CD4-positive, alpha-beta memory T cell (primary cell): Measurements from ENCODE around the gene AKAP6. TPM values are rescaled to one million over a fixed set of nuclear protein-coding genes. Genes with fewer than 3 reads are reported as not detected.

Source experiments
- CTCF ChIA-PET: fragments of 350-600 bp; sonication (Branson Sonifier 250); formaldehyde crosslinking; loops from one replicate; lab custom pipeline; 2021; ENCODE audit warnings: inconsistent platforms; ENCODE audit not compliant: partially characterized antibody; lab: Charles Lee
- POLR2A ChIA-PET: fragments of 350-600 bp; sonication (Branson Sonifier 250); formaldehyde crosslinking; loops from one replicate; lab custom pipeline; 2021; ENCODE audit not compliant: partially characterized antibody; lab: Charles Lee
- DNase-seq, 5 donors: peaks; one replicate each; pipeline versions ENCODE4 v3.0.0 to v3.0.0-alpha.2; 2020 to 2022; ENCODE audit warnings: mixed read lengths in 1 of 5
- H3K27ac ChIP-seq: one replicate; pipeline ENCODE4 v1.7.0; 2013; ENCODE audit warnings: low read depth, low read length
- H3K27me3 ChIP-seq: 2 replicates; pipeline ENCODE4 v1.7.0; 2013; ENCODE audit warnings: mild to moderate bottlenecking, low read length, moderate library complexity; ENCODE audit not compliant: insufficient read depth
- H3K36me3 ChIP-seq: 2 replicates; pipeline ENCODE4 v1.7.0; 2013; ENCODE audit warnings: mild to moderate bottlenecking, low read length, moderate library complexity; ENCODE audit not compliant: insufficient read depth
- H3K4me1 ChIP-seq: 2 replicates; pipeline ENCODE4 v1.7.0; 2013; ENCODE audit warnings: mild to moderate bottlenecking, low read length, moderate library complexity; ENCODE audit not compliant: insufficient read depth
- H3K4me3 ChIP-seq, 2 donors: one replicate each; pipeline ENCODE4 v1.7.0; 2013; ENCODE audit warnings: low read length in 2 of 2, mild to moderate bottlenecking in 1 of 2
- H3K9me3 ChIP-seq, 2 donors: one replicate each; pipeline ENCODE4 v1.7.0; 2013; ENCODE audit warnings: low read length in 2 of 2, control low read depth in 1 of 2; ENCODE audit not compliant: control insufficient read depth in 1 of 2
- H3K27ac Mint-ChIP-seq, 7 donors: one replicate each; pipeline ENCODE4 v1.8.0; 2020 to 2021; ENCODE audit warnings: mixed read lengths in 7 of 7, mild to moderate bottlenecking in 6 of 7, inconsistent platforms in 3 of 7, moderate library complexity in 3 of 7
- H3K27me3 Mint-ChIP-seq, 2 donors: one replicate each; pipeline ENCODE4 v1.8.0; 2020 to 2021; ENCODE audit warnings: mixed read lengths in 2 of 2
- H3K36me3 Mint-ChIP-seq, 2 donors: one replicate each; pipeline ENCODE4 v1.8.0; 2020 to 2021; ENCODE audit warnings: mixed read lengths in 2 of 2, inconsistent platforms in 1 of 2, mild to moderate bottlenecking in 1 of 2
- H3K4me1 Mint-ChIP-seq, 4 donors: one replicate each; pipeline ENCODE4 v1.8.0; 2020 to 2021; ENCODE audit warnings: mixed read lengths in 4 of 4, mild to moderate bottlenecking in 1 of 4
- H3K4me3 Mint-ChIP-seq, 8 donors: one replicate each; pipeline ENCODE4 v1.8.0; 2020 to 2021; ENCODE audit warnings: mixed read lengths in 8 of 8, mild to moderate bottlenecking in 7 of 8, moderate library complexity in 6 of 8, inconsistent platforms in 3 of 8
- H3K9me3 Mint-ChIP-seq, 8 donors: one replicate each; pipeline ENCODE4 v1.8.0; 2020 to 2021; ENCODE audit warnings: mixed read lengths in 8 of 8, mild to moderate bottlenecking in 5 of 8, inconsistent platforms in 3 of 8, moderate library complexity in 1 of 8
- intact Hi-C: fragments of 100-400 bp; cut with micrococcal nuclease; formaldehyde crosslinking; loops from one replicate; pipeline ENCODE4 v1.15.1; 2023
- polyA plus RNA-seq, 2 donors: library from polyadenylated mRNA; unstranded; fragments of 300-500 nt; fragmentation: Illumina TruSeq; gene quantifications; one replicate each; pipeline ENCODE4 v1.2.3, GENCODE V29; 2021
- total RNA-seq, 2 experiments: library from RNA; stranded (reverse); gene quantifications; one replicate each; pipeline ENCODE4 v1.2.3, GENCODE V29; 2021

The AKAP6 gene
- total and polyA plus RNA-seq, 4 experiments from 2014 or later, result 0.98 to 4.4 (median 3.7) TPM; not detected in 1

DNA sequence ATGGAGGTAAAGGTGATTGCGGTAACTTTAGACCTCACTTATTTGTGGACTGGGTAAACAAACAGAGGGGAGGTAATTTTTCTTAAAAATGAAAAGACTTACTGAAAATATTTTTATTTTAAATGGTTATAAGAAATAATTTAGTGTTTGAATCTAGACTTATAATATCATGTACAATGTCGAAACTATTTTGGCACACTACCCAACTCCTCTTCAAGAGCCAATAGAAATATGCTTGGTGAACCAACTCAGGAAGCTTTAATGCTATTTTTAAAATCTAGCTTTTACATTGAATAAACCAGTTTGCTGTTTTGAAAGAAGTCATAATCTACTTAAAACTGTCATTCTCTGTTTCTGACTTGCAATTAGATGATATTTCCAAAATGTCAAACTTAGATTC is 433.8 kb downstream of the AKAP6 start:
- Histone ChIP-seq H3K36me3 (no peaks in the 10 kb centered on the region), H3K27me3 (no peaks in the 10 kb centered on the region), H3K4me3 (no peak overlapping the region), H3K27ac (no peak overlapping the region), H3K4me1 (no peaks in the 10 kb centered on the region), H3K9me3 (no peaks in the 10 kb centered on the region)
- no peak for DNase-seq
- no peak overlapping the region for H3K4me3 Mint-ChIP-seq
- H3K27me3 Mint-ChIP-seq, result no peaks in the 10 kb centered on the region
- ChIA-PET CTCF (no interaction called here), POLR2A (no interaction called here)
- H3K27ac Mint-ChIP-seq, result no peak overlapping the region
- H3K9me3 Mint-ChIP-seq, result peaks cover 0 to 4% (median under 1%) of the 10 kb centered on the region in 8 donors
- intact Hi-C loops, result no loop called here
- no peaks in the 10 kb centered on the region for H3K4me1 Mint-ChIP-seq
- no peaks in the 10 kb centered on the region for H3K36me3 Mint-ChIP-seq

DNA sequence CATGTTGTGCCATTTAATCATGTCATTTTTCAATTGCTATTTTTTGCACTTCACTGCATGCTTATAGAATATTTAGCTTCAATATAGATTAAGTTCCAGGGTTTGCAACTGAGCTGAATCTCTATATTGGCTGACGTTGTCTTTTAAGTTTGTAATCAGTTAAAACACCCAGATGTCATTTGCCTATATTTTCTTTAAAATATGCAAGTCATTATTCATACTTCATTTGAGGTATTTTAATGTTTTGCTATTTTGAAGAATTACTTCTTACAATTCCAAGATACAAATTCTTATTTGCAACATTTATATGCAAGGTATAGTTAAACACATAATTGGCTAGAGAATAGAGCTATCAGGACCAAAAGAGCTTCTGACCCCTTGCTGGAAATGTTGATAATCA is 434.6 kb downstream of the AKAP6 start:
- H3K9me3 ChIP-seq, result no peaks in the 10 kb centered on the region
- H3K4me1 ChIP-seq, result no peaks in the 10 kb centered on the region
- intact Hi-C loops, result no loop called here
- Mint-ChIP-seq H3K4me1 (no peaks in the 10 kb centered on the region), H3K27ac (no peak overlapping the region), H3K36me3 (no peaks in the 10 kb centered on the region), H3K9me3 (peaks cover 0 to 4% (median under 1%) of the 10 kb centered on the region in 8 donors), H3K27me3 (peaks cover 0 to under 1% of the 10 kb centered on the region in 2 donors), H3K4me3 (no peak overlapping the region)
- POLR2A ChIA-PET, result no interaction called here
- H3K4me3 ChIP-seq, result no peak overlapping the region
- no peaks in the 10 kb centered on the region for H3K36me3 ChIP-seq
- CTCF ChIA-PET, result no interaction called here
- no peak for DNase-seq
- H3K27me3 ChIP-seq, result no peaks in the 10 kb centered on the region
- no peak overlapping the region for H3K27ac ChIP-seq

GRCh38 chr14:32764131-32764530 is 435.0 kb downstream of the AKAP6 start:
- Histone ChIP-seq H3K27me3 (no peaks in the 10 kb centered on the region), H3K9me3 (no peaks in the 10 kb centered on the region), H3K27ac (no peak overlapping the region), H3K4me3 (no peak overlapping the region), H3K36me3 (no peaks in the 10 kb centered on the region), H3K4me1 (no peaks in the 10 kb centered on the region)
- CTCF ChIA-PET, result no interaction called here
- peaks cover 0 to 1% of the 10 kb centered on the region in 2 donors for H3K27me3 Mint-ChIP-seq
- POLR2A ChIA-PET, result no interaction called here
- H3K36me3 Mint-ChIP-seq, result no peaks in the 10 kb centered on the region
- DNase-seq, result no peak
- no peaks in the 10 kb centered on the region for H3K4me1 Mint-ChIP-seq
- H3K4me3 Mint-ChIP-seq, result no peak overlapping the region
- H3K9me3 Mint-ChIP-seq, result peaks cover 0 to 4% (median under 1%) of the 10 kb centered on the region in 8 donors
- intact Hi-C loops, result no loop called here
- H3K27ac Mint-ChIP-seq, result no peak overlapping the region

DNA sequence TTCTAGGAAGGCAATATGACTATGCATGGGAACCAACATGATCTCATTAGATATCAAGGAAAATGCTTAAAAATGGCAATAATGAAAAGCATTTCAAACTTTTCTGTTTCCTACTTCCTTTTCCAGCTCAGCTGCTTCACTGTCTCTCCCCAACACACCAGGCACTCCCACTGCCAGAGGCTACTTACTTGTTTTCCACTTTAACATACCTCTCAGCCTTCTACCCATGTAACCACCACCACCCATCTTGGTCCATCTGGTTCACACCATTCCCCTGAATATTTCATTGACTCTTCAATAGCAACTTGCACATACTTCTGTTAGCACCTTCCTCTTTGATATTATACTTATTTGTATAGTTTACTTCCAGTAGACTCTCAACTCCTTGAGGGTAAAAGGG is 441.3 kb downstream of the AKAP6 start:
- Histone ChIP-seq H3K27ac (no peak overlapping the region), H3K4me1 (no peaks in the 10 kb centered on the region), H3K36me3 (no peaks in the 10 kb centered on the region), H3K9me3 (no peaks in the 10 kb centered on the region), H3K4me3 (no peak overlapping the region), H3K27me3 (no peaks in the 10 kb centered on the region)
- Mint-ChIP-seq H3K9me3 (peaks cover 0 to 7% (median 1%) of the 10 kb centered on the region in 8 donors), H3K36me3 (peaks cover 1 to 4% of the 10 kb centered on the region in 2 donors), H3K27me3 (peaks cover 0 to 1% of the 10 kb centered on the region in 2 donors), H3K4me1 (no peaks in the 10 kb centered on the region), H3K27ac (no peak overlapping the region), H3K4me3 (no peak overlapping the region)
- ChIA-PET CTCF (no interaction called here), POLR2A (no interaction called here)
- intact Hi-C loops, result no loop called here
- no peak for DNase-seq

DNA sequence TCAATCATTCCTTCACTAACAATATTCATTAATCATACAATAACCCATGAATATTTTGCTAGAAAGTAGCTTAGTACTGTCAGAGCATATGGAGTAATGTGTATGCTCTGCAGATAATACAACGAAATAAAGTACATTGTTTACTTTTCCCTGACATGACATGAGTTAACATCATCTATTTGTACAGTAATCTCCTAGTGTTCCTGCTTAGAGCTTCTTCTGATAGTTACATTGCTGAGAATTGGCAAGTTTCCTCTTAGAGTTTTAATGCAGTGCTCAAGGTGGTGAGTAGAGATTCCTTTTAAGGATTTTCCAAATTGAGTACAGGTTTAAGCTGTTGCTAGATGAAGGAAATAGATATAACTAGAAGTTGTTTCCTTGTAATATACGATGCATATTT is 445.1 kb downstream of the AKAP6 start:
- no peak for DNase-seq
- no peak overlapping the region for H3K27ac ChIP-seq
- intact Hi-C loops, result no loop called here
- no peaks in the 10 kb centered on the region for H3K4me1 ChIP-seq
- Mint-ChIP-seq H3K27me3 (no peaks in the 10 kb centered on the region), H3K4me3 (no peak overlapping the region), H3K36me3 (peaks cover 1 to 4% of the 10 kb centered on the region in 2 donors), H3K9me3 (peaks cover 0 to 7% (median under 1%) of the 10 kb centered on the region in 8 donors), H3K4me1 (no peaks in the 10 kb centered on the region), H3K27ac (no peak overlapping the region)
- no peaks in the 10 kb centered on the region for H3K9me3 ChIP-seq
- POLR2A ChIA-PET, result no interaction called here
- H3K4me3 ChIP-seq, result no peak overlapping the region
- CTCF ChIA-PET, result no interaction called here
- no peaks in the 10 kb centered on the region for H3K36me3 ChIP-seq
- H3K27me3 ChIP-seq, result no peaks in the 10 kb centered on the region

- H3K9me3 Mint-ChIP-seq, result peaks cover 0 to 4% (median 0%) of the 10 kb centered on the region in 8 donors
- Histone ChIP-seq H3K9me3 (no peaks in the 10 kb centered on the region), H3K4me3 (no peak overlapping the region), H3K27me3 (no peaks in the 10 kb centered on the region), H3K4me1 (no peaks in the 10 kb centered on the region), H3K36me3 (no peaks in the 10 kb centered on the region), H3K27ac (no peak overlapping the region)
- H3K4me3 Mint-ChIP-seq, result no peak overlapping the region
- H3K36me3 Mint-ChIP-seq, result peaks cover 0 to 3% of the 10 kb centered on the region in 2 donors
- DNase-seq, result no peak
- POLR2A ChIA-PET, result no interaction called here
- intact Hi-C loops, result no loop called here
- no peaks in the 10 kb centered on the region for H3K4me1 Mint-ChIP-seq
- CTCF ChIA-PET, result interaction anchor here (1.0 kb wide), 1 partner anchor 24 kb away, joined by 3 read pairs; no protein-coding TSS in a partner anchor
- H3K27me3 Mint-ChIP-seq, result no peaks in the 10 kb centered on the region
- H3K27ac Mint-ChIP-seq, result no peak overlapping the region
Measured at GRCh38 chr14:32779840-32780239, 450.7 kb downstream of the AKAP6 start.

GRCh38 chr14:32784405-32784804 is 455.3 kb downstream of the AKAP6 start:
- Mint-ChIP-seq H3K27me3 (no peaks in the 10 kb centered on the region), H3K4me1 (no peaks in the 10 kb centered on the region), H3K36me3 (no peaks in the 10 kb centered on the region), H3K27ac (no peak overlapping the region), H3K4me3 (no peak overlapping the region), H3K9me3 (peaks cover 2 to 13% (median 4%) of the 10 kb centered on the region in 8 donors)
- no peak for DNase-seq
- H3K9me3 ChIP-seq, result no peaks in the 10 kb centered on the region
- POLR2A ChIA-PET, result no interaction called here
- H3K4me1 ChIP-seq, result no peaks in the 10 kb centered on the region
- H3K27me3 ChIP-seq, result no peaks in the 10 kb centered on the region
- intact Hi-C loops, result no loop called here
- H3K4me3 ChIP-seq, result no peak overlapping the region
- CTCF ChIA-PET, result no interaction called here
- H3K36me3 ChIP-seq, result no peaks in the 10 kb centered on the region
- no peak overlapping the region for H3K27ac ChIP-seq

GRCh38 chr14:32785585-32785984 is 456.5 kb downstream of the AKAP6 start:
- peaks cover 2 to 23% (median 9%) of the 10 kb centered on the region in 8 donors for H3K9me3 Mint-ChIP-seq
- CTCF ChIA-PET, result no interaction called here
- no peaks in the 10 kb centered on the region for H3K27me3 ChIP-seq

More at GRCh38 chr14:32785585-32785984, 456.5 kb downstream of the AKAP6 start:
- Histone ChIP-seq H3K9me3 (no peaks in the 10 kb centered on the region), H3K4me1 (no peaks in the 10 kb centered on the region), H3K36me3 (no peaks in the 10 kb centered on the region), H3K27ac (no peak overlapping the region), H3K4me3 (no peak overlapping the region)
- DNase-seq, result no peak
- Mint-ChIP-seq H3K36me3 (no peaks in the 10 kb centered on the region), H3K27ac (no peak overlapping the region), H3K4me1 (no peaks in the 10 kb centered on the region), H3K27me3 (no peaks in the 10 kb centered on the region), H3K4me3 (no peak overlapping the region)
- POLR2A ChIA-PET, result no interaction called here
- intact Hi-C loops, result no loop called here
